ENCODE measurements around the gene NIPSNAP2.

DNA sequence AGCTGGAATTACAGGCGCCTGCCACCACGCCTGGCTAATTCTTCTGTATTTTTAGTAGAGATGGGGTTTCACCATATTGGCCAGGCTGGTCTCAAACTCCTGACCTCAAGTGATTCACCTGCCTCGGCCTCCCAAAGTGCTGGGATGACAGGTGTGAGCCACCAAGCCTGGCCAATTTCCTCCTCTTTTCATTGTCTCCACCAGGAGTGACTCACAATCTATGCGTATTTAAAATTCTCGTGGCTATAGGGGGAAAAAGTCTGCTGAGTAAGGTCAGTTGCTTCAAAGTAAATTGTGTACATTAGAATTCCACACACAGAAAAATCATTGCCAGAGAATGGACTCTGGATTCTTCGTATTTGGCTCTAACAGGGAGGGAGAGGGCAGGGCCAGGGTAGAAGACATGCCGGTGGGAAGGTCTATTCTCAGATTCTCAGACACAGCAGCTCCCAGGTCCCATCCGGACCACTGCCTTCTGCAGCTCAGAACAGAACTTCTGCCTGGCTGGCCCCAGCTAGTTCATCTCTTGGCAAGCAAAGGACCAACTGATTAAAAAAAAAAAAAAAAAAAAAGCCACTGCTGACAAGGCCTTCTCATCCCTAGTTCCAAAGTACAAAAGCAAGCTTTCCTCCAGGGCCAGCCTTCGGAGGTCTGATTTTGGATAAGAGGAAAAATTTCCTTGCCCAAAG is 64.7 kb downstream of the NIPSNAP2 start:
- no peak for TF ChIP-seq YY1 (IDR thresholded peaks at IDR 0.05; ENCODE audit: insufficient read depth, insufficient read length)
- TF ChIP-seq ZNF274 (IDR thresholded peaks at IDR 0.05; ENCODE audit: low read depth, low read length): no peak
- TF ChIP-seq SUZ12 (IDR thresholded peaks at IDR 0.05; ENCODE audit: extremely low read depth, insufficient read depth, insufficient read length): no peak

All from NT2/D1 (cell line).